ENCODE data around the gene RNF213.

RNF213 gene

GRCh38 chr17:80337195-80337895 is 76.7 kb downstream of the RNF213 start:
- TF ChIP-seq ZBTB17 (tag by site-specific recombination; IDR thresholded peaks at IDR 0.05) (no peak), ZBTB49 (tag by site-specific recombination; IDR thresholded peaks at IDR 0.05; ENCODE audit: low read depth) (no peak), ZNF354C (tag by site-specific recombination; IDR thresholded peaks at IDR 0.05; ENCODE audit: borderline replicate concordance, low read depth) (no peak), GLIS1 (tag by site-specific recombination; IDR thresholded peaks at IDR 0.05) (no peak), ZNF664 (tag by site-specific recombination; IDR thresholded peaks at IDR 0.05) (no peak), ZNF10 (tag by site-specific recombination; IDR thresholded peaks at IDR 0.05) (no peak), ZNF48 (tag by site-specific recombination; IDR thresholded peaks at IDR 0.05) (no peak), ZBTB11 (tag by site-specific recombination; conservative IDR thresholded peaks at IDR 0.05; ENCODE audit: low read depth) (no peak), KLF8 (tag by site-specific recombination; IDR thresholded peaks at IDR 0.05) (no peak), PRDM2 (tag by site-specific recombination; IDR thresholded peaks at IDR 0.05; ENCODE audit: borderline replicate concordance) (no peak), ZNF549 (tag by site-specific recombination; IDR thresholded peaks at IDR 0.05) (no peak), ZNF423 (tag by site-specific recombination; IDR thresholded peaks at IDR 0.05) (no peak)
- H3K4me3 ChIP-seq (ENCODE audit: low read depth, low read length): no peak overlapping the region
- peaks cover 29 to 75% of the 10 kb centered on the region in 2 experiments for H3K36me3 ChIP-seq (ENCODE audit: control insufficient read depth in 2 of 2, insufficient read depth in 1 of 2, low read length in 2 of 2)
- no peaks in the 10 kb centered on the region for H3K4me1 ChIP-seq (ENCODE audit: control insufficient read depth, insufficient read depth, low read length)
- POLR2A ChIA-PET: no interaction called here
- CTCF ChIA-PET: interaction anchor here (1.5 kb wide), 1 partner anchor 25 kb away, joined by 5 read pairs; no protein-coding TSS in a partner anchor
- no peak overlapping the region for H3K27ac ChIP-seq (ENCODE audit: extremely low read depth, low read depth, low read length)
- no peaks in the 10 kb centered on the region for H3K9me3 ChIP-seq (ENCODE audit: control insufficient read depth, insufficient read depth, low read depth, low read length)

GRCh38 chr17:80339118-80339517 is 78.5 kb downstream of the RNF213 start:
- no peak for TF ChIP-seq ZNF37A (tag by site-specific recombination; IDR thresholded peaks at IDR 0.05)
- no peaks in the 10 kb centered on the region for H3K9me3 ChIP-seq (ENCODE audit: control insufficient read depth, insufficient read depth, low read depth, low read length)
- ChIA-PET CTCF (no interaction called here), POLR2A (no interaction called here)
- no peak overlapping the region for H3K4me3 ChIP-seq (ENCODE audit: low read depth, low read length)
- H3K27ac ChIP-seq (ENCODE audit: extremely low read depth, low read depth, low read length): no peak overlapping the region
- no peaks in the 10 kb centered on the region for H3K4me1 ChIP-seq (ENCODE audit: control insufficient read depth, insufficient read depth, low read length)
- H3K36me3 ChIP-seq (ENCODE audit: control insufficient read depth in 2 of 2, insufficient read depth in 1 of 2, low read length in 2 of 2): peaks cover 32 to 80% of the 10 kb centered on the region in 2 experiments

Measured in HEK293 (cell line).